BE2C (cell line): Measurements from ENCODE around the gene AKT1.

Experiments
- DNase-seq: peaks from one replicate; pipeline ENCODE4 v3.0.0-alpha.2; 2020
- H3K27me3 ChIP-seq: fragments of 250-450 bp; sonication (Bioruptor Pico); 2 replicates; pipeline ENCODE4 v1.5.1; 2020; ENCODE audit warnings: mild to moderate bottlenecking
- H3K36me3 ChIP-seq: fragments of 250-450 bp; sonication (Bioruptor Pico); 2 replicates; pipeline ENCODE4 v1.5.1; 2020; ENCODE audit warnings: mild to moderate bottlenecking
- H3K4me1 ChIP-seq: fragments of 250-450 bp; sonication (Bioruptor Pico); 2 replicates; pipeline ENCODE4 v1.5.1; 2020
- H3K4me3 ChIP-seq: 2 replicates; pipeline ENCODE4 v1.5.1; 2011; ENCODE audit warnings: low read depth, low read length
- H3K9me3 ChIP-seq: fragments of 250-450 bp; sonication (Bioruptor Pico); 2 replicates; pipeline ENCODE4 v1.5.1; 2020
- TF ChIP-seq, protein P1 (sequence below): IDR thresholded peaks from 2 replicates; pipeline ENCODE4 v1.5.1; 2012; ENCODE audit warnings: mild to moderate bottlenecking, low read depth, low read length

AKT1 gene

DNA sequence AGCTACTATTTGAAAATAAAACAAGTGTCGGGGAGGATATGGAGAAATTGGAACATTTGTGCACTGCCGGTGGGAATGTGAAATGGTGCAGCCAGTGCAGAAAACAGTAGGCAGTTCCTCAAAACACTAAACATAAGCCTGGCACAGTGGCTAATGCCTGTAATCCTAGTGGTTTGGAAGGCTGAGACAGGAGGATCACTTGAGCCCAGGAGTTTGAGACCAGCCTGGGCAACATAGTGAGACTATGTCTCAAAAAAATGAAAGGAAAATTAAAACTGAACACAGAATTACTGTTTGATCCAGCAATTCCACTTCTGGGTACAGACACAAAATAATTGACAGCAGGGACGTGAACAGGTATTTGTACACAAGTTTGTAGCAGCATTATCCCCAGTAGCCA, 30.0 kb downstream of the AKT1 start:
- no peaks in the 10 kb centered on the region for H3K27me3 ChIP-seq
- TF ChIP-seq, protein P1, sequence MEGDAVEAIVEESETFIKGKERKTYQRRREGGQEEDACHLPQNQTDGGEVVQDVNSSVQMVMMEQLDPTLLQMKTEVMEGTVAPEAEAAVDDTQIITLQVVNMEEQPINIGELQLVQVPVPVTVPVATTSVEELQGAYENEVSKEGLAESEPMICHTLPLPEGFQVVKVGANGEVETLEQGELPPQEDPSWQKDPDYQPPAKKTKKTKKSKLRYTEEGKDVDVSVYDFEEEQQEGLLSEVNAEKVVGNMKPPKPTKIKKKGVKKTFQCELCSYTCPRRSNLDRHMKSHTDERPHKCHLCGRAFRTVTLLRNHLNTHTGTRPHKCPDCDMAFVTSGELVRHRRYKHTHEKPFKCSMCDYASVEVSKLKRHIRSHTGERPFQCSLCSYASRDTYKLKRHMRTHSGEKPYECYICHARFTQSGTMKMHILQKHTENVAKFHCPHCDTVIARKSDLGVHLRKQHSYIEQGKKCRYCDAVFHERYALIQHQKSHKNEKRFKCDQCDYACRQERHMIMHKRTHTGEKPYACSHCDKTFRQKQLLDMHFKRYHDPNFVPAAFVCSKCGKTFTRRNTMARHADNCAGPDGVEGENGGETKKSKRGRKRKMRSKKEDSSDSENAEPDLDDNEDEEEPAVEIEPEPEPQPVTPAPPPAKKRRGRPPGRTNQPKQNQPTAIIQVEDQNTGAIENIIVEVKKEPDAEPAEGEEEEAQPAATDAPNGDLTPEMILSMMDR, result no peak
- peaks cover 12% of the 10 kb centered on the region for H3K4me1 ChIP-seq
- H3K36me3 ChIP-seq, result peaks cover 1% of the 10 kb centered on the region; the same call in 1 of the 2 replicates
- no peak overlapping the region for H3K4me3 ChIP-seq
- DNase-seq, result no peak
- H3K9me3 ChIP-seq, result no peaks in the 10 kb centered on the region

DNA sequence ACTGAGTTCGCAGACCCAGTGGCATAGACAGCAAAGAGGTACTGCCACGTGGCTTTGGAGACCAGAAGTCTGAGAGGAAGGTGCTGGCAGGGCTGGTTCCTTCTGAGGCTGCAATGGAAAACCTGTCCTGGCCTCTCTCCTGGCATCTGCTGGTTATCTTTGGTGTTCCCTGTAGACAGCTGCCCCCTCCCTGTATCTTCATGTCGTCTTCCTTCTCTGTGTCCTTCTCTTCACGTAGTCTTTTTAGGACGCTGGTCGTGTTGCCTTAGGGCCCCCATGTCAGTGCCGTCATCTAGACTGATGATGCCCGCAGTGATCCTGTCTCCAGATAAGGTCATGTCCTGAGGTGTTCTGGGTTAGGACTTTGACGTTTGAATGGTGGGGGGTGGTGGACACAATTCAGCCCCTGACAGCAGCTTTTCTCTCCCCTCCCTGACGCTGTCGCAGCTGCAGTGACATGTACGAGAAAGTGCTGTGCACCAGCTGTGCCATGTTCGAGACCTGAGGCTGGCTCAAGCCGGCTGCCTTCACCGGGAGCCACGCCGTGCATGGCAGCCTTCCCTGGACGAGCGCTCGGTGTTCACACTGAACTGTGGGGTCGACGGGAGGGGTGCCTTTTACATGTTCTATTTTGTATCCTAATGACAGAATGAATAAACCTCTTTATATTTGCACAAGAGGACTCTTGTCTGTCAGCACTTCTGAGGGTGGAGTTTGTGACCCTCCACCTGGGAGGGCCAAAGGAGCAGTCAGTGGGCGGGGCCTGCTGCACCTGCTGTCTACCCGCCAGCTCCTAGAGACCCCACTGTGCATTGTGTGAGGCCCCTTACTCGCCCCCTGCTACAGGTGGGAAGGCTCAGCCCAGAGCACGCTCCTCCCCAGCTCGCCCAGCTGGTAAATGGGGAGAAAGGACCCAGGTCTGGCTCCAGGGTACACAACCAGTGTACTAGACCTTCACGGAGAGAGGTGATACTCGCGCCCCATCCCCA, 36.3 kb downstream of the AKT1 start:
- no peaks in the 10 kb centered on the region for H3K9me3 ChIP-seq
- DNase-seq, result no peak
- H3K4me1 ChIP-seq, result no peaks in the 10 kb centered on the region
- TF ChIP-seq, protein P1, result no peak
- no peaks in the 10 kb centered on the region for H3K27me3 ChIP-seq
- no peak overlapping the region for H3K4me3 ChIP-seq
- peaks cover 40% of the 10 kb centered on the region for H3K36me3 ChIP-seq

DNA sequence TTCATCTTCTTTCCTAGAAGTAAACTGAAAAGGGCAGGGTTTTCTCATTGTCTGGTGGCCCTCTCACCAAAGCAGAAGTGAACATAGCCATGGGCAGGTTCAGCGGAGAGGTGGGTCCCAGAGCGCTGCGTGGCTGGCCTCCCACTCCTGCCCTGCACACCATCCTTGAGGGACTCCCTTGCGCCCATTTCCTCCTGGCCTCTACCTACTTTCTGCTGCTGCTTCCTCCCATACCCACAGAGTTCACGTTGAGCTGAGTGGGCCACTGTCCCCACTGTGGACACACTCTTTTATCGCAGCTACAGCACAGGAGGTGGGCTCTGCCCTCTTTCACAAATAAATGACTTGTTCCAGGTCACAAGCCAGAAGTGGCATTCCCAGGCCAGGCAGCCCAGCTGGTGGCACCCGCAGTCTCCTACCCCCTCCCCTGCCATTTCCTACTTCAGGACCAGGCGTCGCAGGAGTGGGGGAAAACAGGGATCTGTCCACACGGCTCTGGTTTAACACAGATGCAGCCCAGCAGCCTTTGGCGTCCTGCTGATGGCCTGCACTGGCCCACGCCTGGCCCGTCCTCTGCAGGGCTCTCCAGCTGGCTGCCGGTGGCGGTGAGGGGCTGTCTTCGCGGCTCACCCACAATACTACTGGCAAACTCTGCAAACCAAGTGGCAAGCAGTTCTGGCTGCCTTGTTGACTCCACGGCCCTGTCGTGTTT, 37.7 kb downstream of the AKT1 start:
- Histone ChIP-seq H3K4me1 (no peaks in the 10 kb centered on the region), H3K27me3 (no peaks in the 10 kb centered on the region), H3K9me3 (no peaks in the 10 kb centered on the region), H3K36me3 (peaks cover 40% of the 10 kb centered on the region), H3K4me3 (no peak overlapping the region)
- TF ChIP-seq, protein P1, result no peak
- no peak for DNase-seq

DNA sequence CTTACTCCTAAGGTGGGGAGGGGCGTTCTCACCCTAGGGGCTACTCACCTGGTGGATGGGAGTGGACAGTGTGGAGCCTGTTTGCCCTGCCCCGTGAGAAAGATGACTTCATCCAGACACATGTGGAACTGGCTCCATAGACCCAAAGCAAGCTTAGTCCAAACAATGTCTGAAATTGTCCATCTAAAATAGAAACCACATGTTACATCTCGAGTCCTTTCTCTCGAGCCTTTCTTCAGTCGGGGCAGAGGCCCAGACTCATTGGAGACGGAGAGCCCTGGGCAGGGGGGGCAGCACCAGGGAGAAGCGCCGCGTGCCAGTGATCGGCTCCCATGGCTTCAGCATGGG, 38.3 kb downstream of the AKT1 start:
- no peak for DNase-seq
- TF ChIP-seq, protein P1, result no peak
- no peaks in the 10 kb centered on the region for H3K9me3 ChIP-seq
- H3K4me3 ChIP-seq, result no peak overlapping the region
- H3K27me3 ChIP-seq, result no peaks in the 10 kb centered on the region
- H3K4me1 ChIP-seq, result no peaks in the 10 kb centered on the region
- peaks cover 40% of the 10 kb centered on the region for H3K36me3 ChIP-seq

DNA sequence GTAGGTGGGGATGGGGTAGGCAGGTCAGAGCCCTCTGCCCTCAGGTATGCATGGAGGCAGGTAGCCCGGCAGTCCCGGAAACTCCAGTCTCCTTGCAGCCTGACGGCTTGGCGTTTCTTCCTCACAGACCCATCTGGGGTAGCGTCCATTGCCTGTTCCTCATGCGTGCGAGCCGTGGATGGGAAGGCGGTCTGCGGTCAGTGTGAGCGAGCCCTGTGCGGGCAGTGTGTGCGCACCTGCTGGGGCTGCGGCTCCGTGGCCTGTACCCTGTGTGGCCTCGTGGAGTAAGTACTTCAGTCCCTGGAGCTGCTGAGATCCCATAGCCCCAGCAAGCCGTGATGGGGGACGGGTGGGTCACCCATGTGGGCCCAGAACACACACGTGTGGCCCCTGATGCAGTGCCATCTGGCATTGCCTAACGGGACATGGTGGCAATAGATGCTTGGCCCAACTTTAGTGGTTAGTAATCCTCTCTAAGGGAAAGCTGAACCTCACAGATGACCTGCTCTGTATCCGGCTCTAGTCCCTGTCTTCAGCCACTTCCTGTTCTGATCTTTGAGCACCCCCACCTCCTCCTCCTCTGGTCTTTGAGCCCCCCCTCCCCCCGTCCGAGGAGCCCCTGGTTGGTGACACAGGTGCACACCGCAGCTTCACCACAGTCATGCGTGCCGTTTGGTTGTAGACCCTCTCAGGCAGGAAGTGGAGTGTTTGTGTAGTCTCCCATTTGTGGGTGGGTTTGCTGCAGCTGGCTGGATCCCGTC, 38.9 kb downstream of the AKT1 start:
- Histone ChIP-seq H3K4me3 (no peak overlapping the region), H3K4me1 (no peaks in the 10 kb centered on the region), H3K36me3 (peaks cover 40% of the 10 kb centered on the region), H3K9me3 (peaks cover 3% of the 10 kb centered on the region; the same call in 1 of the 2 replicates), H3K27me3 (no peaks in the 10 kb centered on the region)
- DNase-seq, result no peak
- TF ChIP-seq, protein P1, result no peak
